Loucy (cell line): ENCODE data around the gene YBX3.

Source experiments
- H2AFZ ChIP-seq: fragments of 200-600 bp; sonication (generic); 2 replicates; pipeline ENCODE4 v1.6.0; 2016; ENCODE audit warnings: antibody characterized with exemption, mild to moderate bottlenecking, low read length, moderate library complexity
- H3F3A ChIP-seq: fragments of 200-600 bp; 2 replicates; pipeline ENCODE4 v1.6.0; 2016; ENCODE audit warnings: antibody characterized with exemption, low read depth, mild to moderate bottlenecking
- H3K27me3 ChIP-seq: fragments of 200-600 bp; sonication (generic); 2 replicates; pipeline ENCODE4 v1.6.1; 2014; ENCODE audit warnings: low read length, mild to moderate bottlenecking; ENCODE audit not compliant: insufficient read depth, poor library complexity, severe bottlenecking
- H3K36me3 ChIP-seq: fragments of 200-600 bp; sonication (generic); 2 replicates; pipeline ENCODE4 v1.6.1; 2016; ENCODE audit warnings: low read length; ENCODE audit not compliant: insufficient read depth
- H3K4me1 ChIP-seq: fragments of 200-600 bp; sonication (generic); 2 replicates; pipeline ENCODE4 v1.5.1; 2014; ENCODE audit warnings: low read length, mild to moderate bottlenecking; ENCODE audit not compliant: insufficient read depth, poor library complexity, severe bottlenecking
- H3K4me2 ChIP-seq: fragments of 200-600 bp; sonication (generic); 2 replicates; pipeline ENCODE4 v1.6.0; 2014; ENCODE audit warnings: antibody characterized with exemption, low read length, low read depth, mild to moderate bottlenecking; ENCODE audit not compliant: poor library complexity, severe bottlenecking
- H3K4me3 ChIP-seq: fragments of 200-600 bp; sonication (generic); 2 replicates; pipeline ENCODE4 v1.5.1; 2014; ENCODE audit warnings: low read length, mild to moderate bottlenecking, mixed read lengths; ENCODE audit not compliant: poor library complexity, severe bottlenecking
- H3K79me2 ChIP-seq: fragments of 200-600 bp; sonication (generic); 2 replicates; pipeline ENCODE4 v1.6.1; 2014; ENCODE audit warnings: low read length; ENCODE audit not compliant: insufficient read depth
- H3K9ac ChIP-seq: fragments of 200-600 bp; sonication (generic); 2 replicates; pipeline ENCODE4 v1.6.0; 2014; ENCODE audit warnings: mild to moderate bottlenecking, low read depth, low read length, moderate library complexity; ENCODE audit not compliant: poor library complexity, severe bottlenecking
- H3K9me2 ChIP-seq: fragments of 200-600 bp; sonication (generic); replicated peaks from 2 replicates; pipeline ENCODE4 v1.6.1; 2016; ENCODE audit warnings: low read depth, low read length, mixed read lengths
- H3K9me3 ChIP-seq: fragments of 200-600 bp; sonication (generic); 2 replicates; pipeline ENCODE4 v1.6.1; 2014; ENCODE audit warnings: mild to moderate bottlenecking, antibody characterized with exemption, low read length, low read depth; ENCODE audit not compliant: insufficient read depth
- H4K20me1 ChIP-seq: fragments of 200-600 bp; sonication (generic); 2 replicates; pipeline ENCODE4 v1.6.0; 2014; ENCODE audit warnings: antibody characterized with exemption, low read length, mild to moderate bottlenecking; ENCODE audit not compliant: insufficient read depth, poor library complexity, severe bottlenecking
- CTCF ChIP-seq: fragments of 200-600 bp; sonication (generic); conservative IDR thresholded peaks from 2 replicates; pipeline ENCODE4 v1.5.1; 2014; ENCODE audit warnings: mild to moderate bottlenecking, antibody characterized with exemption, low read length
- EZH2phosphoT487 ChIP-seq: fragments of 200-600 bp; IDR thresholded peaks from 2 replicates; pipeline ENCODE4 v1.6.1; 2018; ENCODE audit warnings: antibody characterized with exemption, mild to moderate bottlenecking, moderate library complexity, borderline replicate concordance

Gene YBX3

GRCh38 chr12:10722905-10723746 lies at the start of gene YBX3:
TSS of gene YBX3 (minus strand) at chr12:10723323. CDS start at chr12:10723111, 212 bp downstream.
- Histone ChIP-seq H3K4me2 (peak within 1 kb of the TSS; percentile 93), H3K4me1 (peaks cover 29% of the 10 kb centered on the region), H3K9ac (peak within 1 kb of the TSS; percentile 79), H4K20me1 (peaks cover 23% of the 10 kb centered on the region), H3K27me3 (no peaks in the 10 kb centered on the region), H3K9me2 (no peaks in the 10 kb centered on the region), H3K9me3 (no peaks in the 10 kb centered on the region), H3K4me3 (peak within 1 kb of the TSS; percentile 94), H2AFZ (peak within 1 kb of the TSS; percentile 84), H3K79me2 (peaks cover 57% of the 10 kb centered on the region), H3F3A (no peaks in the 10 kb centered on the region), H3K36me3 (no peaks in the 10 kb centered on the region)
- TF ChIP-seq EZH2phosphoT487 (no peak), CTCF (no peak)

GRCh38 chr12:10771132-10771733 lies 48.1 kb upstream of the YBX3 start:
- Histone ChIP-seq H3K4me3 (no peak overlapping the region), H3K9me3 (no peaks in the 10 kb centered on the region), H3K4me1 (no peaks in the 10 kb centered on the region), H3K27me3 (no peaks in the 10 kb centered on the region), H3K4me2 (no peak overlapping the region), H3K36me3 (no peaks in the 10 kb centered on the region), H2AFZ (no peak overlapping the region), H4K20me1 (no peaks in the 10 kb centered on the region), H3K9me2 (no peaks in the 10 kb centered on the region), H3K79me2 (no peaks in the 10 kb centered on the region), H3K9ac (no peak overlapping the region), H3F3A (no peaks in the 10 kb centered on the region)
- TF ChIP-seq EZH2phosphoT487 (no peak), CTCF (peak; percentile 66)

GRCh38 chr12:10759657-10760056 lies 36.5 kb upstream of the YBX3 start:
- Histone ChIP-seq H3K4me2 (no peak overlapping the region), H3K4me1 (no peaks in the 10 kb centered on the region), H3K9me3 (no peaks in the 10 kb centered on the region), H3K79me2 (no peaks in the 10 kb centered on the region), H3K9me2 (no peaks in the 10 kb centered on the region), H3K9ac (no peak overlapping the region), H3F3A (no peaks in the 10 kb centered on the region), H4K20me1 (no peaks in the 10 kb centered on the region), H2AFZ (no peak overlapping the region), H3K36me3 (no peaks in the 10 kb centered on the region), H3K4me3 (no peak overlapping the region), H3K27me3 (no peaks in the 10 kb centered on the region)
- TF ChIP-seq EZH2phosphoT487 (no peak), CTCF (no peak)
